DMS153 (cell line): ENCODE data around the gene LYPD4.

Experiments
- DNase-seq: peaks from one replicate; lab custom pipeline; 2025; lab: John Stamatoyannopoulos, UW

The LYPD4 gene

DNA sequence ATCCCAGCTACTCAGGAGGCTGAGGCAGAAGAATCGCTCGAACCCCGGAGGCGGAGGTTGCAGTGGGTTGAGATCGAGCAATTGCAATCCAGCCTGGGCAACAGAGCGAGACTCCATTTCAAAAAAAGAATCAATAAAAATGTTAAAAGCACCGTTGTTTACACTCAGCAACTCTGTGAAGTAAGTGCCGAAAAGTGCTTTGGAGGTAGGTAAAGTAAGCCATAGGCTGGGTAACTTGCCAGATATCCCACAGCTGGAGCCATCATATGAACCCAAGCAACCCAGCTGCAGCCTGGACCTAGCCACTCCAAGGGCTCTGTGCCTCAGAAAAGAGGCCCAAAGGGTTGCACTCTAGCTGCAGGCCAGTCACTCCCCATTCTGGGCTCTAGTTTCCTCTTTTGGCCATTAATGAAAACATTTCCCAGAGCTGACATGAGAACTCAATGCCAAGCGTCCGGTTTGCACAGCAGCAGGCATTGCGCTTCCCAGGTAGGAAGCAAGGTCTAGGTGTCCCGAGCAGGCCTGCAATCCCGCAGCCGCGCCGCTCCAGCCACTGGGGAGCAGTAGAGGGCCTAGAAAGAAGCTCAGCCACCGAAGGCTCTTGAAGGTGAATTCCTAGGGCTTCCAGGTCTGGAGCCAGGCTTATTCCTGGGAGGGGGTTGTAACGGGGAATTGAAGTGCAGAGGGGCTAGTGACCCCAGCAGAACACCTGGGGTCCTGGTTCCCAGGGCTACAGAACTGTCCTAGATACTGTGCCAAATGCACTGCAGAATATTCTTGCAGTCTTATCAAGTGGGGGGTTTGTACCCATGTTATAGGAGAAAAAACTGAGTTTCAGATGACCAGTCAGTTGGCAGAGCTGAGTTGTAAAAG is 28.5 kb upstream of the LYPD4 start:
- peak; percentile 74 for DNase-seq

DNA sequence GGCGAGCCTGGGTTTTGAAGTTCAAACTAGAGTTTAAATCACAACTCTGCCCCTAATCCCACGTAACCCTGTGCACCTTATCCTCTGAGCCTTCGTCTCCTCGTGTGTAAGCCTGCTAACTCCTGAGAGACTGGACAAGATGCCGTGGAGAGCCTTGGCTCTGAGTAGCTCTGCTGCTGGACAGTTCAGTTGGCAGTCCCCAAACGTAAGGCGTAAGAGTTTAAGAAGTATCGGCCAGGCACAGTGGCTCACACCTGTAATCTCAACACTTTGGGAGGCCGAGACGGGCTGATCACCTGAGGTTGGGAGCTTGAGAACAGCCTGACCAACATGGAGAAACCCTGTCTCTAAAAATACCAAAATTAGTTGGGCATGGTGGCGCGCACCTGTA is 27.9 kb upstream of the LYPD4 start:
- DNase-seq, result no peak

DNA sequence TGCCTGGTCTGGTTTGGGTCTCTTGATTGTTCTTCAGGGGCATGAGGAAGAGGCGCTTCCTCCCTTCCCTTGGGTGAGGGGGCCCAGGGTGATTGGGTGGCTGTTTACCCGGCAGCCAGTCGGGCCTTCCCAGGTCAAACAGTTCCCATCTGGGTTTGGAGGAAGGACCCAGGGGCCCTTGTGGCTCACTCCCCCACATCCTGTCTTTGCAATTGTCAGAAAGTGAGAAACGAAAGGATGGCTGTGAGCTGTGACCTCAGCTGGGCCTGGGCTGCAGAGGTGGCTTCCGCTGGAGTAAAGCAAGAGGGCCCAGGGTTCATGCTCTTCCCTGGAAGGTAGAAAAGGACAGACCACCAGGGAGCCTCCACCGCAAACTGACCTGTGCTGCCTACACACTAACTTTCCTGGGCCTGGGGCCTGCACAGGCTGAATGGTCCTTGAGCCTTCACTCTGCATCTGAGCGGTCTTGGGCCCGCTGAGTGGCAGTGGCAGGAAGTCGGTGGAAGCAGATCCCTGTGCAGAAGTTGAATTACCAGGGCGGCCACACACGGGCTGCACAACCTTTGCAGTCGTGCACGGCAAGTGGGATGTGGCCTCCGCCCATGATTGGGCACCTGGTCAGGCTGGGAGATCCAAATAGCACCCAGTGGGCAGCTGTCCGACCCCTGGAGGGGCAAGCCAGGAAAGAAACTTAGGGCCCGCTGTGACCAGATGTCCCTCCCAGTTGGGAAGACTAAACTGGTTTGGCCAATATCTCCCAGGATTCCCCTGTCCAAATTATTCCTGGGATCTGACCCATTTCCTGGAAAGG is 27.3 kb upstream of the LYPD4 start:
- DNase-seq, result no peak

DNA sequence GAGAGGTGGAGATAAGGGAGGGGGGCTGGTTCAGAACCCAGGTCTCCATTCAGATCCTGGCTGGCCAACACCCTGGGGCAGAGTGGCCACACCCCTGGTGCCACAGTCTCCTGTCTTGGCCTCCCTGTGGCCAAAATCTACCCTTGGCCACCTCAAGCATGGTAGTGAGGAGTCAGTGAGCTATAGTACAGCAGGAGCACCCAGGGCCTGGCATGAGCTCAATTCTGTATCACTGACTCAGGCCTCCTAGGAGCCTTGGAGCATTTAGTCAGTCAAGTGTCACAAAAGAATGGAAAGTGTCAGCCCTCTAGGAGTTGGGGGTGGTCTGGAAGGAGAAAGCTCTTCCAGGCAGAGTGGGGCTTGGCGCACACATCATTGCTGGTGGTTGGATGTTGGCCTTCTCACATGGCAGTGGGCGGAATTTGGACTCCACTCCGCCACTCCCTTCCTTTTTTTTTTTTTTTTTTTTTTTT is 26.0 kb upstream of the LYPD4 start:
- DNase-seq, result no peak

DNA sequence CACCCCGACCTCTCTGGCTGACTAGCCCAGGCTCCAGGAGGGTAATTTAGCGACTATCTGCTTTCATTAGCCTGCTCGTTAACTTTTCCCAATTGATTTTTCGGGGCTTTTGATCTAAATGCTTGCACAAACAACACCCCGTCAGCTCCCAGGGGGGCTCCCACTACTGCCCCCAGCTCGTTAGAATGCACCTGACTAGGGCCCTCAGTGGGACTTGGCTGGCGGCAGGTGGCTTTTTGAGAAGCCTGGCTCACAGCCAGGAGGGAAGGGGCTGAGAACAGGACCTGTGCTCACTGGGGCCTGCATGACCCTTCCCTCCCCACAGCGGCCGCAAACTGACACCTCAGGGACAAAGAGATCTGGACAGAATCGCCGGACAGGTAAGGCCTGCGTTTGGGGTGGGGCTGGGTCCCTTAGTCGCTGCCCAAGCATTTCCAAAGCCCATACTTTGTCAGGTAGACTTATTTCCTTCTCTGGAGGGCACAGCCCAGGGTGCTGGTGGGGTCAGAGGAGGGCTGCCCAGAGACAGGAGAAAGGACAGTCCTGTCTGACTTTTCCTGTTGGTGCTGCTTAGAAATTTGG is 25.0 kb upstream of the LYPD4 start:
- DNase-seq, result no peak

DNA sequence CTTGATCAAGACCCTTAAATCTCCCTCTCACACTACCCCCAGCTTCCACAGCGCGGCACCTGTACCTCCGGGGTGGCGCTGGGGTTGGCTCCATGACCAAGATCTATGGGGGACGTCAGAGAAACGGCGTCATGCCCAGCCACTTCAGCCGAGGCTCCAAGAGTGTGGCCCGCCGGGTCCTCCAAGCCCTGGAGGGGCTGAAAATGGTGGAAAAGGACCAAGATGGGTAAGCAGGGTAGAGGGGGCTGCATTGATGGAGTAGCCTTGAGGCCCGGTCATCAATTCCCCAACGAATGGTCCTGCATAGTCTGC is 24.5 kb upstream of the LYPD4 start:
- DNase-seq, result no peak

DNA sequence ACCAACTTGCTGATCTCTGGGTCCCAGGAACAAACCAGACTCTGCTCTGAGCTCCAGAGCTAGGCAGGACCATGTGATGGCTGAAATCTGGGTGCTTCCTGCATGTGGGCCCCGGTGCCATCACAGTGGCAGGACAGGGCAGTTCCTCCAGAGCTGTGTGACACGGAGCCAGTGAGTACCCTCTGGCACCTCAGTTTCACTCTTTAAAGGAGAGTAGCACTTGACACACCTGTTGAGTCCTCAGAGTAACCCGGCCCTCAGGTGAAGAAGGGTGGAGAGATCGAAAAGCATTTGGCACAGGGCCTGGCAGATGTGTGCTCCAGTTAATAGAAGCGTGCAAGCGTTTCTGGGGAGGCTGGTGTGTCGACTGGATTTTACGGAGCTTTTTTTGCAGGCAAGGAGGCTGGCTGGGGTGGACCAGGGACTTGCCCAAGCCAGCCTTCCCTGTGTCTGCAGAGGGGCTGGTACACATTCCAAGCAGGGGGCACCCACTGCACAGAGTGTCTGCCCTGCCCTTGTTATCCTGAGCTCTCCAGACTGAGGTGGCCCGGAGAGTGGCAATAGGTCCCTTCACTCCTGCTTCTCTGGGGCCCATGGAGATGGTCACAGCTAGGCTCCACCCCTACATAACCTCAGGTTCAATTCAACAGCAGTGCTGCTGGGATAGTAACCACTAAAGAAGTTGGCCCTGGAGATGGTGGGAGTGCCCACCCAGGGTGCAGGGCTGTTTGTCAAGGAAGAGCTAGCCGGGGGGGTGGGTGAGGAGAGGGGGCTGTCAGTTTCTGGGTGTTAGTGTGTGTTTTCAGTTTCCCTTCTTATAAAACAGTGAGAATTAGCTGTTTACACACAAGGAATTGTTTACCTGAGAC is 23.9 kb upstream of the LYPD4 start:
- DNase-seq, result no peak

DNA sequence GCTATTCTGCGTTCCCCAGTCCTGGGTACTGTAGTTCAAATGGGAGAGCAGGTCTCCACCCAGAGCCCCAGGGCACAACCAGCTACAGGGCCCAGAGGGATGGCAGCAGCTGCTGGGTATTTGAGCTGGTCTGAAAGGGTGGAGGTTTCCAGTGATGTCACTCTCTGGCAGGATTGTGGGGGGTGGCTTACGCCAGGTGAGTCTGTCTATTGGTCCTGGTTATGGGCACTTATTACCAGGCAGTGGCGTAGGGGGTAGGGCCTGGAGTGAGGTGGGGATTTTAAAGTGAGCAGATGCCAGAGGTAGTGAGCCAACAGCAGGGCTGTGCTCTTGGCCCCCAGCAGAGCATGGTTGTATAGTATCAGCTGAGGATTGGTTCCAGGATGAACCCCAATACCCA is 21.8 kb upstream of the LYPD4 start:
- DNase-seq, result no peak

DNA sequence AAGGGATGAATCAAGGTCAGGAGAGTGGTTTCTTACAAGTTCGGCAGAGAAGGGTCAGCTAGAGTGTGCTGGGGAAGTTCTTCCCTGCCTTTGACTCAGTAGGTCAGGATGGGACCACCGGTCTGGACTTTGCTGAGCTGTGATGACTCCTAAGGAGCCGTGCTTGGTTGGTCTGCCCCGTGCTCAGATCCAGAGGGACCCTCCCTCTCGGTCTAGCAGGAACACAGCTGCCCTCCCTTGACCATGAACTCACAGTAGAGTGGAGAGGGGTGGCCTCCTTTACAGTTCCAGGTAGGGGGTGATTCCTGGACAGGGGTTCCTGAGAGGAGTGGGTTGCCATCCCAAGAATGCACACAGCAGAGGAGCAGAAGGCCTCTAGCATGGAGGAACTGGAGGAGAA is 19.9 kb upstream of the LYPD4 start:
- DNase-seq, result no peak

DNA sequence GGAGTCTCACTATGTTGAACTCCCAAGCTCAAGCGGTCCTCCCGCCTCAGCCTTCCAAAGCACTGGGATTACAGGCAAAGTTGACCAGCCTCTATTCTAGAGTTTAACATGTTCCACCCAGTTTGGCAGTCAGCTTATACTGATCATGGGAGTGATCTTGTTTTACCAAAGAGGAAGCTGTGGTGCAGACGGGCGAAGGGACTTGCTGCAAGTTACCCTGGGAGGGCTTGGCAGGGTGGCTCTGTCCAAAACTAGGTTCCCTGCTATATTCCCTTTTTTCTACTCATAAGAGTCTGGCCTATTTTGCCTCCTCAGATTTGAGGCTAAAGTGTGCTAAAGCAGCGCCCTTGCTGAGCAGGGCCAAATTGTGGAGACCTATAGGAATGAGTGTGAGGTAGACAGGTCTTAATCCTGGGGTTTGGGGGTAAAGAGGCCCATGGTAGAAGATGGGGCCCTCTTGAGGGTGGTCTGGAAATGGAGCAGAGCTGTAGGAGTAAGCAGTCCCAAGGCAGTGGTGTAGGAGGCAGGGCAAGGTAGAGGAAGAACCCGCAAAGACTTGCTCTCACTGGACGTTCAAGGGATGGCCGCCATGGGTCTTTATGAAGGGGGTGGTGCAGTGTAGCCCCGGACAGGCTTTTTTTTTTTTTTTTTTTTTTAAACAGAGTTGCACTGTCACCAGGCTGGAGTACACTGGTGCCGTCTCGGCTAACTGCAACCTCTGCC is 18.9 kb upstream of the LYPD4 start:
- DNase-seq, result no peak

DNA sequence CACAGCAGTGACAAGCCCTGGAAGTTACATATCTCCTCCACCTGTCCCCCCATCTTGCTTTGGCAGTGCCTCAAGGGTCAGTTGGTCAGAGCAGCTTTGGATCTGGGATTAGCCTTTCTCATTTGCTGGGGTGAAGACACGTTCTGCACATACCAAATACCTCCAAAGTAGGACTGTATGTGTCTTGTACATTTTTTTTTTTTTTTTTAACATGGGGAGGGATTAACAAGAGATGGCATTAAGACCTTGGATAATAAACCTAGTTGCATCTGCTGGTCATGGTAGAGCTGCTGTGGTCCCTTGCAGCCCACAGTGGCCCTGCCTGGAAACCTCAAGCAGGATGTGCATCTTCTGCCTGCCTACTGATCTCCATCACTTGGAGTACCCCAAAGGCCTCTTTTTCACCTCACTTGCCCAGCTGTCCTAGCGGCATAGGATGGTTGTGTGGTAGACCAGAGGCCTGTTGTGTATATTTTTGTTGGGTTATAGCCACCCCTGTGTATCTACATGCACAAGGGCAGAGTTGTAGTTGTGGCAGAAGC is 18.0 kb upstream of the LYPD4 start:
- DNase-seq, result no peak

DNA sequence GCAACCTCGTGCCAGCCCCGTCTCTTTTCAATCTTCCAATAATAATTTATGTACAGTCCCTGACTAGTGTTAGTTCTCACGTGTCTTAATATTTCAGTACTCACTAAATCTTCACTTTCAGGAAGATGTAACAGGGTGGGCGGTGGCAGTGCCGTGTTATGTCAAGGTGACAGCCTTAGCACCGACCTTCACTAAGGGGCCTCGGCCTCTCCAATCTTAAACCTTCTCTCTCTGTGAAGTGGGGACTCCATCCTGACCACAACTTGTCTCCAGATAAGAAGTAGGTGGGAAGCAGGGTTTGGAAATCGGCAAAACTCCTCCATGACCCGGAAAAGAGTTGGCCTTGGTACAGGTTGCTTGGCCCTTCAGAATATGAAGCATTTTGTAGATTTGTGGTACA is 17.4 kb upstream of the LYPD4 start:
- DNase-seq, result no peak

DNA sequence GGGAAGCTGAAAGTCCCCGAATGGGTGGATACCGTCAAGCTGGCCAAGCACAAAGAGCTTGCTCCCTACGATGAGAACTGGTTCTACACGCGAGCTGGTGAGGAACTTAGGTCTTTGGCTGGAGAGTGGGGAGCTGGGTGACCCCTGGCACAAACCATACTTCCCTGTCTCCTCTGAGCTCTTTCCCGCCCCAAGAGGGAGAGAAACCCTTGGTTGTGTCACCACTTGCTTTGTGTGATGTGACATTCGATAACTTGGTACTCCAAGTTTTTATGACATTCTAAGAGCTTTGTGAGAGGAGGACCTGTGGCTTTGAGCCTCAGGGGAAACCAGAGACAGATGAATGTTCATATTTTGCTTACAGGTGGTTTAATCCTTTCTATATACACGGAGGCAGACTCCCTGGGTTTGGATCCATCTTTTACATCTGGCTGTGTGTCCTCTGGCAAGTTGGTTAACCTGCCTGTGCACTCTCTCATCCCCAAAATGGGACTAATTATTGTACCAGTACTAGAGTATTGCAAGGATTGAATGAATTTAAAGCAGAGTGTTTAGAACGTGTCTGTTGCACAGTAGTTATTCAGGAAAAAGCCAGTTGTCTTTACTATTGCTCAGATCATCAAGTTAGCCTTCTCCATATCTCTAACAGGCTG is 16.8 kb upstream of the LYPD4 start:
- no peak for DNase-seq

DNA sequence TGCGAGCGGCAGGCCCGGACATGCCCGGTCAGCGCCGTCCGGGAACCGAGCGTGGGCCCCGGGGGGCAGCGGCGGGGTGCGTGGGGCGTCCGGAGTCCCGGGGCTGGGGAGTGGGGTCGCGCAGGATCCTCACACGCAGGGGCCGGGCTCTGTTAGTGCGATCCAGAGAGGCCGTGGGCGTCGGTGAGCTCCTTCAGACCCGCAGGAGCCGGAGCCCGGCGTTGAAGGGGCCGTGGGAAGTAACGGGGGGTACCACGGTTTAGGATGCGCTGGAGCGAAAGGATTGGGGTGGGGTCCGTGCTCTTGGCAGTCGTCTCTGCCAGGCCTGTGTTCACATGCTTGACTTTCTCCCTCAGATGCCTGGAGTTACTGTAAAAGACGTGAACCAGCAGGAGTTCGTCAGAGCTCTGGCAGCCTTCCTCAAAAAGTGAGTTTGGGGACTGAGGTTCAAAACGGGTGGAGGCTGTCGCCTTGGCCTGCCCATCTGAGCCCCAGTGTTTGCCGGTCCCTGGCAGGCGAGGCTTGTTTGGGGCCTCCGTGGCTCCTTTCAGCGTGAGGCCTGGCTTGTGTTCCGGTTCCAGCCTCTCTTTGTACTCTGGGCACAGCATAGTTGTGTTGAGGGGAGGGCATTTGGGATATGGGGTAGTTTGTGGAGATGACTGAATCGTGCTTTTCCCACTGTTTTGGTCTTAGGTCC is 16.1 kb upstream of the LYPD4 start:
- no peak for DNase-seq

DNA sequence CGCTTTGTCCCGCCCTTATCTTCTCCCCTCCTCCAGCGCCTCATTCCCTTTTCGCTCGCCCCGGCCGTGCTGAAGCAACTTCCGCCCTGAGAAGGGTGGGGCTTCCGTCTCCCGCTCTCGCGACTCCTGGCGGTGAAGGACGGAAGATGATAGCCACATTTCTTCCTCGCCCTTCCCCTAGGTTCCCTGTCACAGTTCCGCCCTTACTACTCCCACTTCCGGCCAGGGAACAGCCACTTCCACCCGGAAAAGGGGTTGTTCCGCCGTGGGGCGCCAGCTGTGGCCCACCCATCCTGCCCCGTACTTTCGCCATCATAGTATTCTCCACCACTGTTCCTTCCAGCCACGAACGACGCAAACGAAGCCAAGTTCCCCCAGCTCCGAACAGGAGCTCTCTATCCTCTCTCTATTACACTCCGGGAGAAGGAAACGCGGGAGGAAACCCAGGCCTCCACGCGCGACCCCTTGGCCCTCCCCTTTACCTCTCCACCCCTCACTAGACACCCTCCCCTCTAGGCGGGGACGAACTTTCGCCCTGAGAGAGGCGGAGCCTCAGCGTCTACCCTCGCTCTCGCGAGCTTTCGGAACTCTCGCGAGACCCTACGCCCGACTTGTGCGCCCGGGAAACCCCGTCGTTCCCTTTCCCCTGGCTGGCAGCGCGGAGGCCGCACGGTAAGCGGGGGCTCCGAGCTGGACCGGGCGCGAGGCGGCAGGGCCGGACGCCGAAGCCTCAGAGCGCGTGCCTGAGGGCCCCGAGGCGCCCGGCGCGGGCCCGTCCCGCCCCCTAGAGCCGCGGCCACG is 15.3 kb upstream of the LYPD4 start, which contains the start of gene RPS19:
RPS19 (plus strand) TSS at position 638 of the 801 bp plus-strand sequence. CDS start 520 bp downstream, outside the sequence.
- peak; percentile 99 for DNase-seq

DNA sequence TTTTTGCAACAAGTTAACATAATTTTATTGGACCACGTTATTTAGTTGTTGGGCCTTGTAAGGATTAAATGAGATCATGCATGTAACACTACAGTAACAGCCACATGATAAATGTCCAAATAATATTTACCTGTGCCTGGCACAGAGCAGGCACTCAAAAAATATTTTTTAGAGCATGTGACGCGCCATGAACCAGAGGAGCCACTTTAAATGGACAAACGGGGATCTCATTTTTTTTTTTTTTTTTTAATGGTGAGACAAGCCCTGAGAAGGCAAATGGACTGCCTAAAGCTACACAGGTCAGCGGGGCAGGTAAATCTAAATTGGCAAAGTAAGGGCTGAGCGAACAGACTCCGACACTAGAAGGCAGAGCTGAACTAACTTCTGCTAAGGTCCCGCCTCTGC is 14.7 kb upstream of the LYPD4 start:
- no peak for DNase-seq

DNA sequence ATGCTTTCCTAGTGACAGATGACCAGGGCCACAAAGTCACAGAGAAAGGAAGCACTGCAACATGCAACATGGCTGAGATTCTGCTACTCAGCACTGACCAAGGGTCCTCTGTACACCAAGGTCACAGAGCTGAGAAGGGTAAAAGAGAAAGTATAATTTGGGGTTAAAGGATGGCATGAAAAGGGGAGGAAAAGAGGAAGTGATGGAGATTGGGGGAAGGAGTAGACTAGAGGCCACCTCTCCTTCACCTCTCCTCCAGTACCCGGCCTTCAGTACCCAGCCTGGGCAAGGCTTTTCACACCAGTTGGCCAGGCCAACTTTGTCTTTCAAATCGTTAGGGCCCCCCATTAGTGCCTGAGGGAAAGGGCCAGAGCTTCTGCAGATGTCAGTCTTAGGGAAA is 9.3 kb upstream of the LYPD4 start:
- no peak for DNase-seq

DNA sequence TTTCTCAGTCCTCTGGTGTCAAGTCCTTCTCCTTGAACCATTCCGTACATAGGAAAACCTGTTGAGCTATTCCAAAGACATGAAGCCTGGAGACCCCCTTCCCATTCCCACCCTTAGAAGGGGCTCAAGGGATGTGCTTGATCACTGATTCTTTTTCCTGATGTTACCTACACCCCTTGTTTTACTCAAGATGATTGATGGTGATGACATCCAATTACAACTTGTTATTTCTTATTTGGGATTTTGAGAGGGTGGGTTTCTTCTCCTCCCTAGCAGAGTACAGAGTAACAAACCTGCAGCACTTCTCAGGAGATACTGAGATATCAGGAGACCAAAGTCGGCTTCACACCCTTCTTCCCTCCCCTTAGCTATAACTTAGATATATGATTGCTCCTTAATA is 8.9 kb upstream of the LYPD4 start:
- no peak for DNase-seq

DNA sequence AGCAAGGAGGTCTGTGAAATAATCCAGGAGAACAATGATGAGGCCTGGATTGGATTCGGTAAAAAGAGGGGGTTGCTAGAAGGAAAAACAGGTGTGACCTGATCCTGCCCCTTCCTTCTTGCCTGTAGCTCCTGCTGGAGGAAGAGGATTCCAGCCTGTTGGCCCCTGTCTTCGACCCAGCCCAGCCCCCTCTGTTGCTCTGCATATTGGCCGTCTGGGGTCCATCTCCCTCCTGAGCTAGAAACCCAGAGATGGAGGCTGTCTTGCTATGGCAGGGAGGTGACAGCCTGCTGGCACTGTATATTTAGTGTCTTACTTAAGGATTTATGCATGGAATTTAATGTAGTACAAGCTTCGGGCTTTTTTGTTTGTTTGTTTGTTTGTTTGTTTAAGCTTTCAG is 7.0 kb upstream of the LYPD4 start:
- DNase-seq, result no peak
